IMR-90 (cell line): ENCODE measurements around the gene MAP2K5. TPM values are rescaled to one million over a fixed set of nuclear protein-coding genes. Genes with fewer than 3 reads are reported as not detected.

Source experiments
- ATAC-seq: fragments of 200-7000 bp; cut with Tn5 transposase; 2 replicates; pipeline ENCODE4 v1.9.1; 2020; ENCODE audit warnings: low read depth, mild to moderate bottlenecking, moderate library complexity
- BruUV-seq: library from RNA; stranded (reverse); fragments of 400-500 nt; replicated peaks from 2 replicates; lab custom pipeline; 2021; lab: Mats Ljungman, UMichigan
- CTCF ChIA-PET: fragments of 300-600 bp; formaldehyde crosslinking; extraction: SDS; loops from one replicate; lab custom pipeline; 2021; ENCODE audit warnings: antibody characterized with exemption; lab: Yijun Ruan, JAX
- POLR2A ChIA-PET: fragments of 300-600 bp; sonication (Branson Sonifier 250); formaldehyde crosslinking; loops from one replicate; lab custom pipeline; 2022; ENCODE audit warnings: antibody characterized with exemption; ENCODE audit not compliant: unreplicated experiment; lab: Charles Lee
- DNase-seq: peaks from one replicate; pipeline ENCODE4 v3.0.0; 2013
- H2AFZ ChIP-seq: replicated peaks from 2 replicates; pipeline ENCODE3; 2013; ENCODE audit warnings: low read length, mild to moderate bottlenecking; ENCODE audit not compliant: poor library complexity
- H2AK5ac ChIP-seq: 2 replicates; pipeline ENCODE4 v1.6.1; 2013; ENCODE audit warnings: low read depth, low read length, inconsistent platforms
- H2AK9ac ChIP-seq: replicated peaks from 2 replicates; pipeline ENCODE3; 2013; ENCODE audit warnings: mild to moderate bottlenecking, low read depth, low read length, moderate library complexity; ENCODE audit not compliant: poor library complexity
- H2BK120ac ChIP-seq: 2 replicates; pipeline ENCODE4 v1.6.1; 2013; ENCODE audit warnings: low read depth, low read length, inconsistent platforms
- H2BK15ac ChIP-seq: 3 replicates; pipeline ENCODE4 v1.6.1; 2013; ENCODE audit warnings: low read depth, low read length, inconsistent platforms
- H2BK20ac ChIP-seq: 2 replicates; pipeline ENCODE4 v1.6.1; 2013; ENCODE audit warnings: low read depth, mild to moderate bottlenecking, inconsistent platforms, low read length, moderate library complexity
- H2BK5ac ChIP-seq: 2 replicates; pipeline ENCODE4 v1.6.1; 2013; ENCODE audit warnings: mild to moderate bottlenecking, low read depth, low read length, inconsistent platforms; ENCODE audit not compliant: poor library complexity, severe bottlenecking
- H3K14ac ChIP-seq: replicated peaks from 2 replicates; pipeline ENCODE4 v1.6.1; 2013; ENCODE audit warnings: low read depth, low read length, inconsistent platforms
- H3K18ac ChIP-seq: 2 replicates; pipeline ENCODE4 v1.6.1; 2013; ENCODE audit warnings: low read depth, low read length, control low read depth
- H3K23ac ChIP-seq: 2 replicates; pipeline ENCODE4 v1.6.1; 2013; ENCODE audit warnings: low read depth, low read length, inconsistent platforms
- H3K27ac ChIP-seq: 2 replicates; pipeline ENCODE4 v1.5.1; 2013; ENCODE audit warnings: mild to moderate bottlenecking, control low read depth, low read length; ENCODE audit not compliant: insufficient read depth
- H3K27me3 ChIP-seq: 2 replicates; pipeline ENCODE4 v1.6.1; 2013; ENCODE audit warnings: low read length; ENCODE audit not compliant: control insufficient read depth, insufficient read depth
- H3K36me3 ChIP-seq: 2 replicates; pipeline ENCODE4 v1.6.1; 2013; ENCODE audit warnings: low read length, mixed read lengths; ENCODE audit not compliant: control insufficient read depth, insufficient read depth
- H3K4ac ChIP-seq: 2 replicates; pipeline ENCODE4 v1.6.1; 2013; ENCODE audit warnings: low read depth, low read length, inconsistent platforms
- H3K4me1 ChIP-seq: 2 replicates; pipeline ENCODE4 v1.6.1; 2013; ENCODE audit warnings: low read length, mixed read lengths; ENCODE audit not compliant: control insufficient read depth, insufficient read depth
- H3K4me2 ChIP-seq: 2 replicates; pipeline ENCODE4 v1.6.1; 2013; ENCODE audit warnings: low read depth, mild to moderate bottlenecking, control low read depth, low read length, moderate library complexity
- H3K4me3 ChIP-seq: 2 replicates; pipeline ENCODE4 v1.5.1; 2013; ENCODE audit warnings: low read depth, mild to moderate bottlenecking, control low read depth, low read length, moderate library complexity; ENCODE audit not compliant: insufficient read depth
- H3K56ac ChIP-seq: 2 replicates; pipeline ENCODE4 v1.6.1; 2013; ENCODE audit warnings: low read length, inconsistent platforms; ENCODE audit not compliant: insufficient read depth; ENCODE audit errors: extremely low read depth
- H3K79me1 ChIP-seq, 2 experiments: 2 replicates each; pipeline ENCODE4 v1.6.1; 2013; ENCODE audit warnings: low read length in 2 of 2, inconsistent platforms in 1 of 2, low read depth in 1 of 2
- H3K9ac ChIP-seq: 2 replicates; pipeline ENCODE4 v1.6.1; 2013; ENCODE audit warnings: low read depth, low read length, control low read depth
- H3K9me1 ChIP-seq: 2 replicates; pipeline ENCODE4 v1.6.1; 2013; ENCODE audit warnings: low read length, inconsistent platforms; ENCODE audit not compliant: insufficient read depth
- H3K9me3 ChIP-seq: 2 replicates; pipeline ENCODE4 v1.6.1; 2013; ENCODE audit warnings: low read length; ENCODE audit not compliant: control insufficient read depth, insufficient read depth
- H4K20me1 ChIP-seq: 2 replicates; pipeline ENCODE4 v1.6.1; 2013; ENCODE audit warnings: low read length, inconsistent platforms; ENCODE audit not compliant: insufficient read depth
- H4K5ac ChIP-seq: 2 replicates; pipeline ENCODE4 v1.6.1; 2013; ENCODE audit warnings: mild to moderate bottlenecking, low read depth, low read length, control low read depth
- H4K8ac ChIP-seq, 2 experiments: 2 replicates each; pipeline ENCODE4 v1.6.1; 2013; ENCODE audit warnings: low read depth in 2 of 2, low read length in 2 of 2, control low read depth in 1 of 2, inconsistent platforms in 1 of 2
- H4K91ac ChIP-seq: 2 replicates; pipeline ENCODE4 v1.6.1; 2013; ENCODE audit warnings: low read depth, low read length, inconsistent platforms; ENCODE audit not compliant: insufficient read depth
- BHLHE40 ChIP-seq: fragments of 150-350 bp; IDR thresholded peaks from 2 replicates; pipeline ENCODE4 v1.6.1; 2016; ENCODE audit warnings: mild to moderate bottlenecking, low read depth, low read length
- CEBPB ChIP-seq: IDR thresholded peaks from 2 replicates; pipeline ENCODE4 v1.6.1; 2012; ENCODE audit warnings: low read depth, low read length, improper control_type of control experiment
- CHD1 ChIP-seq: IDR thresholded peaks from 2 replicates; pipeline ENCODE4 v1.6.1; 2012; ENCODE audit warnings: low read depth, low read length, improper control_type of control experiment
- CTCF ChIP-seq: conservative IDR thresholded peaks from 2 replicates; pipeline ENCODE4 v1.5.1; 2012; ENCODE audit warnings: mild to moderate bottlenecking, low read depth, low read length, improper control_type of control experiment
- ELK1 ChIP-seq: fragments of 150-350 bp; IDR thresholded peaks from 2 replicates; pipeline ENCODE4 v1.6.1; 2016; ENCODE audit warnings: low read depth, mild to moderate bottlenecking, low read length, moderate library complexity, borderline replicate concordance
- FOS ChIP-seq: fragments of 150-350 bp; IDR thresholded peaks from 2 replicates; pipeline ENCODE4 v1.6.1; 2016; ENCODE audit warnings: low read depth, low read length
- MAFK ChIP-seq: IDR thresholded peaks from 2 replicates; pipeline ENCODE4 v1.6.1; 2012; ENCODE audit warnings: low read depth, low read length, improper control_type of control experiment
- MAZ ChIP-seq: IDR thresholded peaks from 2 replicates; pipeline ENCODE4 v1.6.1; 2012; ENCODE audit warnings: low read depth, mild to moderate bottlenecking, low read length, improper control_type of control experiment, moderate library complexity, borderline replicate concordance
- MXI1 ChIP-seq: IDR thresholded peaks from 2 replicates; pipeline ENCODE4 v1.6.1; 2012; ENCODE audit warnings: low read depth, mild to moderate bottlenecking, low read length, moderate library complexity, borderline replicate concordance
- NFE2L2 ChIP-seq: fragments of 150-350 bp; IDR thresholded peaks from 2 replicates; pipeline ENCODE4 v1.6.1; 2016; ENCODE audit warnings: low read depth, mild to moderate bottlenecking, low read length
- POLR2A ChIP-seq: IDR thresholded peaks from 2 replicates; pipeline ENCODE4 v1.6.1; 2012; ENCODE audit warnings: mild to moderate bottlenecking, low read depth, low read length
- RAD21 ChIP-seq: IDR thresholded peaks from 2 replicates; pipeline ENCODE4 v1.6.1; 2012; ENCODE audit warnings: low read length, improper control_type of control experiment
- RCOR1 ChIP-seq: IDR thresholded peaks from 2 replicates; pipeline ENCODE4 v1.6.1; 2012; ENCODE audit warnings: mild to moderate bottlenecking, low read length, improper control_type of control experiment; ENCODE audit not compliant: insufficient replicate concordance
- RFX5 ChIP-seq: IDR thresholded peaks from 2 replicates; pipeline ENCODE4 v1.8.0; 2012; ENCODE audit warnings: low read depth, mild to moderate bottlenecking, low read length, moderate library complexity
- SMC3 ChIP-seq: fragments of 150-350 bp; IDR thresholded peaks from 2 replicates; pipeline ENCODE4 v1.6.1; 2016; ENCODE audit warnings: low read depth, mild to moderate bottlenecking, antibody characterized with exemption, low read length, moderate library complexity
- USF2 ChIP-seq: fragments of 150-350 bp; IDR thresholded peaks from 2 replicates; pipeline ENCODE4 v1.6.1; 2017; ENCODE audit warnings: mild to moderate bottlenecking, antibody characterized with exemption, low read length, low read depth
- WGBS, 2 experiments: methylation state at CpG; one replicate each; pipeline versions ENCODE4 v1.1.5 to v1.1.7; 2013; ENCODE audit warnings: missing lambda C conversion rate in 2 of 2; ENCODE audit not compliant: insufficient read length in 1 of 2; ENCODE audit errors: extremely low coverage in 2 of 2; 5-methylcytosine and 5-hydroxymethylcytosine counted together
- dilution Hi-C: fragments of 300-500 bp; cut with HindIII; formaldehyde crosslinking; loops from one replicate; pipeline ENCODE4 v1.14.3; 2018; ENCODE audit warnings: low sequenced_read_pairs; ENCODE audit not compliant: unreplicated experiment
- in situ Hi-C: fragments of 300-500 bp; cut with MboI; formaldehyde crosslinking; loops from 3 replicates; pipeline ENCODE4 v1.14.3; 2019; ENCODE audit warnings: low sequenced_read_pairs, inconsistent platforms, mixed read lengths
- intact Hi-C: fragments of 100-400 bp; cut with micrococcal nuclease; formaldehyde crosslinking; loops from 2 replicates; pipeline ENCODE4 v1.10.0; 2022
- polyA plus RNA-seq, 3 experiments: library from polyadenylated mRNA; depleted of rRNA; stranded (reverse); fragments of >200 nt; gene quantifications; 2 replicates each; pipeline ENCODE4 v1.2.3, GENCODE V29; 2012; ENCODE audit warnings: low replicate concordance in 1 of 3
- total RNA-seq: library from RNA; depleted of rRNA; stranded (reverse); fragments of >200 nt; gene quantifications from 2 replicates; pipeline ENCODE4 v1.2.3, GENCODE V29; 2012

Gene MAP2K5
- total and polyA plus RNA-seq, 2 of the 4 experiments (the other 2 are of a cell fraction) = 1.6 to 6.1 TPM

GRCh38 chr15:67805008-67805665, 262.6 kb downstream of the MAP2K5 start:
- H3K27me3 ChIP-seq = no peaks in the 10 kb centered on the region
- H3K4ac ChIP-seq = no peak overlapping the region
- no peaks in the 10 kb centered on the region; a peak in 1 of 4 replicates for H3K79me1 ChIP-seq
- WGBS, 2 experiments = 93% methylated on average over 8 of the region's 17 CpGs; no CpG with 5 or more reads in 1 of the 2 experiments
- no peak overlapping the region for H3K56ac ChIP-seq
- no peak overlapping the region for H2BK20ac ChIP-seq
- ATAC-seq = no peak
- no peak overlapping the region for H2AFZ ChIP-seq
- no peak for DNase-seq
- H2BK15ac ChIP-seq = no peak overlapping the region
- H3K36me3 ChIP-seq = peaks cover 2% of the 10 kb centered on the region; the same call in 1 of the 2 replicates
- H3K14ac ChIP-seq = no peak overlapping the region
- no peak overlapping the region for H2BK5ac ChIP-seq
- no peak overlapping the region for H3K18ac ChIP-seq
- no peak overlapping the region for H3K23ac ChIP-seq
- H2AK5ac ChIP-seq = no peak overlapping the region
- no peak overlapping the region for H3K4me2 ChIP-seq
- TF ChIP-seq CTCF (no peak), NFE2L2 (no peak), RAD21 (no peak), POLR2A (no peak), RCOR1 (no peak), CHD1 (no peak), MAFK (no peak), SMC3 (no peak), ELK1 (no peak), BHLHE40 (no peak), FOS (no peak), RFX5 (no peak), CEBPB (no peak), MAZ (no peak), MXI1 (no peak), USF2 (no peak)
- ChIA-PET CTCF (no interaction called here), POLR2A (no interaction called here)
- H3K27ac ChIP-seq = no peak overlapping the region
- H4K91ac ChIP-seq = no peak overlapping the region
- no peak overlapping the region for H2BK120ac ChIP-seq
- no peak overlapping the region for H4K8ac ChIP-seq
- H4K20me1 ChIP-seq = 0 out of 2 replicates have a peak, but pooled peaks cover 7% of the 10 kb centered on the region
- H3K9me3 ChIP-seq = no peaks in the 10 kb centered on the region
- BruUV-seq = no TSS peak
- no peaks in the 10 kb centered on the region for H3K4me1 ChIP-seq
- no peak overlapping the region for H2AK9ac ChIP-seq
- no peak overlapping the region for H3K9ac ChIP-seq
- dilution Hi-C loops = no loop called here
- intact Hi-C loops = no loop called here
- peaks cover 5% of the 10 kb centered on the region; the same call in 1 of the 2 replicates for H3K9me1 ChIP-seq
- no peak overlapping the region for H4K5ac ChIP-seq
- no peak overlapping the region for H3K4me3 ChIP-seq
- in situ Hi-C loops = no loop called here
